Coronary artery (tissue), 2 donors: ENCODE measurements around the gene RERG.
A peak's percentile ranks its signal among the peaks of the same experiment; 100 is the strongest.

Experiments
- DNase-seq: peaks from one replicate; pipeline ENCODE4 v3.0.0-alpha.2; 2017; ENCODE audit warnings: low spot score
- H3K27ac ChIP-seq, 2 donors: fragments of 200-600 bp; sonication (generic); one replicate each; pipeline ENCODE4 v1.5.1; 2016 to 2019
- H3K4me3 ChIP-seq: fragments of 200-600 bp; sonication (generic); 2 replicates; pipeline ENCODE4 v1.5.1; 2016; ENCODE audit warnings: mild to moderate bottlenecking, moderate library complexity
- CTCF ChIP-seq: fragments of 200-600 bp; sonication (generic); IDR thresholded peaks from one replicate; pipeline ENCODE4 v1.5.1; 2019; ENCODE audit warnings: antibody characterized with exemption

RERG gene

GRCh38 chr12:15131431-15131830 is 89.8 kb downstream of the RERG start:
- Histone ChIP-seq H3K4me3 (no peak overlapping the region), H3K27ac (no peak overlapping the region)
- DNase-seq, result no peak
- no peak for TF ChIP-seq CTCF

GRCh38 chr12:15130541-15130940 is 90.7 kb downstream of the RERG start:
- no peak for DNase-seq
- no peak for TF ChIP-seq CTCF
- Histone ChIP-seq H3K27ac (no peak overlapping the region), H3K4me3 (no peak overlapping the region)

GRCh38 chr12:15123401-15123800 is 97.8 kb downstream of the RERG start:
- no peak overlapping the region for H3K4me3 ChIP-seq
- H3K27ac ChIP-seq, result no peak overlapping the region
- TF ChIP-seq CTCF, result no peak
- no peak for DNase-seq

- no peak for TF ChIP-seq CTCF
- Histone ChIP-seq H3K4me3 (no peak overlapping the region), H3K27ac (peak overlapping the region in 1 of 2 donors; percentile 23)
- DNase-seq, result no peak
These were observed 98.9 kb downstream of the RERG start for GRCh38 chr12:15122344-15122743.

- no peak for TF ChIP-seq CTCF
- no peak for DNase-seq
- no peak overlapping the region for H3K4me3 ChIP-seq
- no peak overlapping the region for H3K27ac ChIP-seq
These were observed 102.3 kb downstream of the RERG start for GRCh38 chr12:15118955-15119354.

GRCh38 chr12:15116983-15117382 is 104.2 kb downstream of the RERG start:
- no peak for TF ChIP-seq CTCF
- no peak overlapping the region for H3K27ac ChIP-seq
- H3K4me3 ChIP-seq, result no peak overlapping the region
- no peak for DNase-seq

GRCh38 chr12:15116086-15116485 is 105.1 kb downstream of the RERG start:
- H3K4me3 ChIP-seq, result no peak overlapping the region
- DNase-seq, result no peak
- TF ChIP-seq CTCF, result no peak
- peak overlapping the region in 1 of 2 donors; percentile 31 for H3K27ac ChIP-seq
